GM19324 (cell line): ENCODE results near the gene SYTL3.

ENCODE experiments used
- ATAC-seq: cut with Tn5 transposase; IDR thresholded peaks from one replicate; pipeline ENCODE4 v1.9.1; 2021; ENCODE audit warnings: mild to moderate bottlenecking, moderate library complexity; ENCODE audit not compliant: unreplicated experiment, low FRiP score

Gene SYTL3

DNA sequence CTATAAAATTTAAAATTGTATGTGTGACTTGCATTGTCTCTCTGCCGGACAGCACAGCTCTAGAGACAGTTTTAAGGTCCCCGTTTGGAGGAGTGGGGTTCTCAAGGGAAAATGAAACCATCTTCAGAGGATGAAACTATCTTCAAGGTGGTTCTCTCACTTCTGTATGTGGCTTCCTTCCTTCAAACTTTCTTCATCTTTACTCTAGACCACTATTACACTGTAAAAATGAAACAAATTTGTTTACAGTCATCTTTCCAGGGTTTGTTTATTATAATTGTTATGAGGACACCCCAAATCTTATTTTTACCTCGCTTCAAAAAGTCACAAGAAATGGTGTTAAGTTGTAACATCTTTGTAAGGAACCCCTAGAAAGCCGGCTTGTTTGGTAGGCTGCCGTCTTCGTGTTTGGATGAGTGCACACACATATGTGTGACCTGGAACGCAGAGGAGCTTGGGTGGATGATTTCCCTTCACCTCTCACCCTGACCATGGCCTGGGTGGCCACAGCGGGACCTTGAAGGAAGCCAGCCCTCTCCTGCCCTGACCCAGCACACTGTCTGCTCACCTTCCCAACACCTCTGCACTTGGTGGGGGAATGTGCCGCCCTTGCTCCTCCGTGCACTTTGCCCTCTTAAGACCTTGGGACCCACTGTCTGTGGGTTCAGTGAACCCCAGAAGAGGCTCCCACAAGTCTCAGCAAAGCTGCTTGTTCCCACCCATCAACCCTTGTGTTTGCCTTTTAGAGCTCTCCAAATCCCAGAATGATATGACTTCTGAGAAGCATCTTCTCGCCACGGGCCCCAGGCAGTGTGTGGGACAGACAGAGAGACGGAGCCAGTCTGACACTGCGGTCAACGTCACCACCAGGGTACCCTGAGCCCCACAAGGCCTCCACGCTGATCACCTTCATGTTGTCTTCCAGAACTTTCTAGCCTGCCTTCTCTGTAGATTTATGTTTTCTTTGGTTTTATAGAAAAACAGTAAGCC is 67.8 kb downstream of the SYTL3 start:
- ATAC-seq = peak; percentile 49

DNA sequence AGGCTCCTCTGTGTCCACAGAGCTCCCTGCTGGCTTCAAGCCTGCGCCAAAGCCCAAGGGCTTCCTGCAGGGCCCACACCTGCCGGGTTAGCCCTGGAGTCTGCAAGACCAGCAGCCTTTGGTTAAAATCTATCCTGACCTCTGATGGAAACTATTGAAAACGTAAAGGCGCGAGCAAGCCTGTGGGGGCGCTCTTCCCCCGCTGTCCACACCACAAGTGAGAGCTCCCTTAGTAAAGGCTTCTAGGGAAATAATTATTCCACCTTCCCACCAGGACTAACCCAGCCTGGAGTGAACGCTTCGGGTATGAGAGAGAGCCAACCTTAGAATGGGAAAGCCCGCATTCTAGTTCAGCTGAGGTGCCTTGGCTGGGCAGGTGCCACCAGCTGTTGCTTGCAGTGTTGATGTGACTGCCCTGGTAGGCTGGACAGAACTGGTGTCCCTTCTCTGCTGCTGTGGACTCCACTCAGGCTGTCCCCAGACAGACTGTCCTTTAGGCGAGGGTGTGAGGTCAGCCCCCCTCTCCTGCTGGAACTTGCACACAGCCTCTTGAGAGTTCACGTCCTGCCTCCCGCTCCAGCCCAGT is 68.7 kb downstream of the SYTL3 start:
- ATAC-seq = no peak

DNA sequence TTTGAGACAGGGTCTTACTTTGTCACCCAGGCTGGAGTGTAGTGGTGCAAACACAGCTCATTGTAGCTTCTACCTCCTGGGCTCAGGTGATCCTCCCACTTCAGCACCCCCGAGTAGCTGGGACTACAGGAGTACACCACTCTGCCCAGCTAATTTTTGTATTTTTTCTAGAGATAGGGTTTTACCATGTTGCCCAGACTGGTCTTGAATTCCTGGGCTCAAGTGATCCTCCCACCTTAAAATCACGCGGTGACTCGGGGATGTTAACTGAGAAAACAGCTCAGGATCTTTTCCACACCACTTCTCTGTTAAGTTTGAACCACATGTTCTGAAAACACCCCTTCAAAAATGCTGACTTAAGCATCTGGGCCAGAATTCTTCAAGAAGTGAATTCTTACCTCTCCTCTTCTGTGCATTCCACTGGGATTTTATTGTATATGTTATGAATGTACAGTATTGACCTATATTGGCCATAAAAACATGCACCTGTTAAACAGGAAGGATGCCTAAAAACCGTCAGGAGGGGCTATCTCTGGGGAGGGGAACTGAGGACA is 72.4 kb downstream of the SYTL3 start:
- ATAC-seq = no peak

DNA sequence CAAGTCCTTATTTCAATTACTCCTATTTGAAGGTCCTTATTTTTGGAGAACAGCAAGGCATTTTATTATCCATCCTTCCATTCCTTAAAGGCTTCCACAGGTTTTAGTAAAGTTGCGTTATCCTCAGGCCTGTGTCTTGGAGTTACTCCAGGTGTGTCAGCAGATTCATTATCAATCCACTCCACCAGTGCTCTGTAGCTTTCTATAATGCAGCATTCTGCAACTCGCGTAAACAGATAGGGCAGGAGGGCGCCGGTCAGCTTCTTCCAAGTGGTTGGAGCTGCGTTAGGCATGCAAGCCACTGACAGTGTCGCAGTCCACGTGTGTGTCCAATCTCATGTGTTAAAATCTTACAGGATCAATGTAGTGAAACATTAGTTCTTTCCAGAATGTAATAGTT is 75.8 kb downstream of the SYTL3 start:
- no peak for ATAC-seq

DNA sequence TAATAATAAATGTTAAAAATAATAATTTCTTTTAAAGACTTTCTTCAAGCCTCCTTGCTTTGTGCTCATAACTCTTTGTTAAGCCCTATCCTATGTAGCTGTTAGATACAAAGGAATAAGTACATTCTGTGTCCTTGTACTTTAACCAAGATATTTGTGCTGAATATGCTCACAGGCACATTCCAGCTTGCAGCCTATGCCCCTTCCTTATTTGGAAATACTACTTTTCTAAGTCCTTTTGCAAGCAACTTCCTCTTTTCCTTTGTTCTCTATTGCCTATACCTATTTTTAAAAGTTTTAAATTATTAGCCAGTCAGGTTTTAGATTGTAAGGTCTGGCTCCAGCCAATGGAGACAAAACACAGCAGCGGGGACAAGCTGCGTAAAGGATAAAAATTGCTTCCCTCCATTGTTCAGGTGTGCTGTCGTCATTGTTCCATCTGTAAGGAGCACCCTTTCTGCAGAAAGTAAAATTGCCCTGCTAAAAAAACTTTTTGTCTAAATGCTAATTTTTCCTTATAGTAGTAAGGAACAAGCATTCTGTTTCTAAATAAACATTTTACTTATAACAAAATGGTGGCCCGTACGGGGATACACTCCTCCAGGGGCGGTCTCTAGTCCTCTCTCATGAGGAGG is 80.2 kb downstream of the SYTL3 start:
- ATAC-seq = no peak

DNA sequence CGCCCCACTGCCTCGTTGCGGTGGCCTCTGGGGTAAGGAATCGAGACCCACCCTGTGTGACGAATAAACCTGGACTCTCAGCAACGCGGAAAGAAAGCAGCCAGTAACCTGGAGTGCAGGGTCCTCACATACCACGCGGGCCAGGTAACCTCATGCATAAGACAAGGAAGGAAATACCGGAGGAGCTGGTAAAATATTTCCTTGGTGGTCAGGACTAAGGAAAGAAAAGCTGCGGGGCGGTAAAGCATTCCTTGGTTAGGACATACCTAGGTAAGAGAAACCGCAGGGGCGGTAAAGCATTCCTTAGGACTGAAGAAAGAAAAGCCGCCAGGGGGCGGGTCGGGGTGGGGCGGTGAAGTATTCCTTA is 80.7 kb downstream of the SYTL3 start:
- ATAC-seq = no peak

DNA sequence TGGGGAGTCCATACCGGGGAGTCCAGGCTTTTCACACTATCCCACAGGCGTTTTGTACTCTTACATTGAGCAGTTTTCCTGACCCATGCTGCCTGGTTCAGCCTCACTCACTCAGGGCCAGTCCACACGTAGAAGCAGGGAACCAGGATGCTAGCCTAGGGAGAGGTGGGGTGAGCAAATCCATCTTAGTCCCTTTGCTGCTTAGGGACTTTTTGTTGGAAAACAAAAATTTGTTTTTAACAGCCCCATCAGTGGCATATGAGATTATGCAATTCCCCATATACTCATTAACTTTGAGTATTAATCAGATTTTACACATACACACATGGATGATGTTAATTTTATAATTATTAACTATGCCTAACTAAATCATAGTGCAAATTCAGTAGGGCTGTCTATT is 85.2 kb downstream of the SYTL3 start:
- ATAC-seq = no peak

DNA sequence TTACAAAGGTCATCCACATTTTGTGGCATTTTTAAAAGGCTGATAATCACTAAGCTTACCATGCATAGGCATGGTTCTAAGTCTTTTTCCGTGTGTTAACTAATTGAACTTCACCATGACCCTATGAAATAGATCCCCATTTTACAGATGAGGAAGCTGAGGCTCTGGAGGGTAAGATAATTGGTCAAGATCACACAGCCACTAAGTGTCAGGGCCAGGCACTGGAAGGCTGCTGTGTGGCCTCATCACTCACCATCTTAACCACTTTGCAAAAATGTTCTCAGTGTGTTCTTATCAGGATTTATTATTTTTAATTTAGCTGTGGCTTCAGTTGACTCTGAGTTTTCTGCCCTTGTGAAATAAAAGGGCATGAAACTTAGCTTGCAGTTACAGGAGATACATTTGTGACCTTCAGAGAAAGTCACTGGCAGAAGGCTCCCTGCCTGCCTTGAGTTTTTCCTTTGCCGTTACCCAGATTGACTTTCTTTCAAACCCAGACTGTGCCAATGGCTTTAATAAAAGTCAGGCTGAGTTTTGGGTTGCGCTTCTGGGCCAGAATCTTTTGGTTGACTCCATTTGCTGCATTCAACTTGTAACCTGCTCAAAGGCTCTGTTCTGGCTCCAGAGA is 87.3 kb downstream of the SYTL3 start:
- no peak for ATAC-seq

DNA sequence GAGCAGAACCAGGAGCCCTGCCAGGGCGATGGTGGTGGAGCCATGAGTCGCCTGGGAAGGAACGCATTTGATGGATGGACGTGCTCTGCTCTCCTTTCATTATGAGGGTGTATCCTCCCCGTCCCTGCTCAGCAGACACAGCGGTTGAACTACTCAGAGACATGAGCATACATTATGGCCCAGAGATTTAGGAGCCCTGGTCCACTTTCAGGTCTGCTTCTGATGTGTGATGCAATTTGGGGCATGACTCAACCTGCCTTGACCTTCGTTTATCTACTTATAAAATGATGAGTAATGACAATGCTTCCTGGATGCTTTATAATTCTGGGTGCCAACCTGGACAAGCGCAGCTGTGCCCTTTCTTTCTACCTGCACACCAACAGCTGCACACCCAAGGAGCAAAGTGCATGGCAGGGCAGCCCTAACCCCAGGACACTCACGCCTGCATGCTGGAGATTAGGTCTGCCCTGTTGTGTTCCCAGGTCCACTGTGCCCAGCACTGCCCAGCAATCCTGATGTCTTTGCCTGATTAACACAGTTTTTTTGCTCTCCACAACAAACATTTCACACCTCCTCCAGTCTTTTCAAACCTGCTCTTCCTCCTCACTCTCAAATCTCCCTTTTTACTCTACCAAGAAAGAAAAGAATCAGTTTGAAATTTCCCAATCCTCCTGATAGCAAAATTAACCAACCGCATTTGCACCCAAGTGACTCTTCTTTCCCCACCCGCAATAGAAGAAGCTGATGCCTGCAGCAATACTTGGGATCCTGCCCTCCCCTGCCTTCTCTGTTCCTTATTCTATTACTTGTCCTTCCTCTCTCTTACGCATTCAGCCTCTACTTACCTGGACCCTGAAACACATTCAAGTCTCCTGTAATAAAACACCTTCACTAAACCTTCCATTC is 88.1 kb downstream of the SYTL3 start:
- no peak for ATAC-seq

DNA sequence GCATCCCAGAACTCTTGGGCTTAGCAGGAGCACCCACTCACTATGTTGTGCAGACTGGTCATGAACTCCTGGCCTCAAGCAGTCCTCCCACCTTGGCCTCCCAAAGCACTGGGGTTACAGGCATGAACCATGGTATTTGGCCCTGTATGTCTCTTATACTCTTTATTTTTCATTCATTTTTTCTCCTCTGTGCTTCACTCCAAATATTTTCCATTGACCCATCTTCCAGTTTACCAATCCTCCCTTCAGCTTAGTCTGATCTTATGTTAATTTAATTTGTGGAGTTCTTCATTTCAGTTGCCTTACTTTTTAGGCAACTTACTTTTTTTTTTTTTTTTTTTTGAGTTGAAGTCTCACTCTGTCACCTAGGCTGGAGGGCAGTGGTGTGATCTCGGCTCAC is 89.8 kb downstream of the SYTL3 start:
- no peak for ATAC-seq

DNA sequence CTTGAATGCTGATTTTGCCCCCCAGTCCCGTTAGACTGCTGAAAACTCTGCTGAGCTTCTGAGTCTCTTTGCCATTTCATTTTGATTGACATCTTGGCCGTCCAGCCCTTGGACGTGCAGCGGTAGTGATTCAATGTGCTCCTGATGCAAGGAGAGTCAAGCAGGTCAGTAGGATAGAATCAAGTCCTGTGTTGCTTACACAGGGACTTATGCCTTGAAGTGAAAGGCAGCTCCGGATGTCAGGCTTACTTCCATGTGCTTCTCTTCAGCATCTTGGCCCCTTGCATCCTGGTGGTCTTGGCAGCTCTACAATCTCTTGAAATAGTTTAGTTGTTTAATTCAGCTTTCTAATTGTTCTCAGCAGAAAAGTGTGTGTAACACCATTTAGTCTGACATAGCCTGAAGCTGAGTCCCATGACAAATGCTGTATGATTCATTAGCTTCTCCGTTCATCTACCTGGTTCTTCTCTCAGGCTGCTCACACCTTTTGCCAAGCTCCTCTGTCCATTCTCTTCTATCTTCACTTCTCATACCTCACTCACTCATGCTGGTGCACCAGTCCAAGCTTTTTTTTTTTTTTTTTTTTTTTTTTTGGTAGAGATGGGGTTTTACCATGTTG is 93.3 kb downstream of the SYTL3 start:
- ATAC-seq = no peak

DNA sequence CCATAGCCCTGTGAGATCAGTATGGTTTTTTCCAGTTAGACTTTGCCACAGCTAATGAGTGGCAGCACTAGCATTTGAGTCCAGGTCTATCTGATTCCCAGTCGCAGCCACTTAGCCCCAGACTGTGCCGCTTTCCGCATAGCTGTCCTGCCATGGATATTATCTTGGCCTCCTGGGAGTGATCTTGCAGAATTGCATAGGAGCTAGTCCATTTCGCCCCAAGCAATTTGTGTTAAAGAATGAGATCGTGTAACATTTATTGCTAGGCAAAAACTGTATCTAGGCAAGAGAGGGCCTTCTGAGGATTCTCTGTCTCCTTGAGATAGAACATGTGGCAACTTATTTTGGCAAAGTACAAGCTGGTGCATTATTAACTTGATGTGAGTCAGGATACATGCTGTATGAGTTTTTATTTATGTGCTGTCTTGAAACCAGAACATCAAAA is 95.2 kb downstream of the SYTL3 start:
- ATAC-seq = no peak

DNA sequence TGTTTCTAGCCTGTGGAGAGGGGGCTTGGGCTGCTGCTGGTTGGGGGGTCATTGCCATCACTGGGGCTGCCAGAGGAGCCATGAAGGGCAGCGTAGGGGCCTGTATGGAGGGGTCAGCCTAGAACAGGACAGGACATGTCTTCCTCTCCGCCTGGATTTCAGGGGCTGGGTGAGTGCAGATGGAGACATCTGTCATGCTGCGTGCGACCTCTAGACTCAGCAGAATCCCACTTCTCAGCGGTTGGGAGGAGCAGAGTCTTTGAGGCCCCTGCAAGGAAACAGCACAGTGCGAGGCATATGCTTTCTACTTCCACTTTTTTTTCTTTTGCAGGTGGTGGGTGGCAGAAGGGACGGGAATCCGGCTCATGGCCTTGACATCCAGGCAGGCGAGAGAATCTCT is 101.4 kb downstream of the SYTL3 start:
- ATAC-seq = no peak

DNA sequence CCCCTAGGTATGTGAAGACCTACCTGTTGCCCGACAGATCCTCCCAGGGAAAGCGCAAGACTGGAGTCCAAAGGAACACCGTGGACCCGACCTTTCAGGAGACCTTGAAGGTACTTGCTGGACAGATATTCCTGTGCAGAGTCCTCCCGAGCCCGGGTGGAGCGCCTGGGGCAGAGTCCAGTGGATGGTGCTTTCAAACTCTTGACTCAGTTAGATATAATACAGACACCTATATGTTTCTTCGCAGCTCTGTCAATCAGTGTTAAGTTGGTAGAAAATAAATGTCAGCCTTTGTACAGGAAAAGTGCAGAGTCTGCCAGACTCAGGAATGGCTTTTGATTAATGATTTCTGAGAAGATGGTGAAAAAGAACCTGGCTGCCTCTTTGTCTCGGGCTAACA is 102.1 kb downstream of the SYTL3 start:
- ATAC-seq = no peak

DNA sequence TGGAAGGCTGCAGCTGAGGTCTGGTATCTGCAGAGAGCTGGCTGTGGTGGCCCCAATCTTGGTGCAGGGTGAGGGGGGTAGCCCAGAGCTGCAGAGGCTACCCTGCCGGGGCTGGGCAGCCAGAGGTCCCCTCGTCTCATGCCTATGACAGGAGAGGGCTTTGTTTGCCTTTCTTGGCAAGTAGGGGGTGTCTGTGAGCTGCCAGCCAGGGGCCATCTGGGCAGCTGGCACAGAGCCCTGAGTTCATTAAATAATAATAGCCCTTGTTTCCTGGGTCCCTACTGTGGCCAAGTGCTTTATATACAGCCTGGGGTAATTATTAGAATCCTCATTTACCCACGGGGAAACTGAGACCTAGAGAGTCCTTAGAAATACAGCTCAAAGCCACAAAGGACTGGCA is 102.8 kb downstream of the SYTL3 start:
- no peak for ATAC-seq

DNA sequence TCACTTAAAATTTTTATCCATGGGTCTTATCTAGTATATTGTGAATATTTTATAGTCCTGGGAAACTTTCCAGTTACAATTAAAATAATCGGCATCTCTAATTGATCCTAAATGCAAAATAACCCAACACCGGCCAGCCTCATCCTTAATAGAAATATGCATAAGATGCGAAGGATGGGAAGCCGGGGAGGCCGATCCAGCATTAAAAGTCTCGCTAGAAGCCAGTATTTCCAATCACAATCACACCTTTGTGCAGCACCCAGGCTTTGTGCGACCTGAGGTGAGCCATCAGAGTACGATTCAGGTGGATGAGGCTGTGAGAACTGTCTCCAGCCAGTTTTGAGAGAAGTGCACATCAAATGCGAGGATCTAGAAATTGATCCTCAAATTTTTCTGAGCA is 104.0 kb downstream of the SYTL3 start:
- ATAC-seq = no peak

DNA sequence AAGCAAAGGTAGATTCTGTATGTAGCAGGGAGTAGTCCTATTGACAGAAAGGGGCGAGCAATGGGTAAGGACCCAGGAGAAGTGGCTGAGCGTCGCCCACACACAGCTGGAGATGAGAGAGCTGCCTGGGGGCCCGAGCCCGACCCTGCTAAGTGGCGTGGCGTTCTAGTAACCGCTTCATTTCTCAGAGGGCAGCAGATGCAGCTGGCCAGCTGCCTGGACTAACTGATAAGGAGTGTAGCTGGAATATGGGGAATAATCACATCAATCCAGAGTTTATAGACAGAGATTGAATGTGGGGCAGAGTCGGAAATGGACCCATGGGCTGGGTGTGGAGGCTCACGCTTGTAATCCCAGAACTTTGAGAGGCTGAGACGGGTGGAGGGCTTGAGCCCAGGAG is 104.9 kb downstream of the SYTL3 start:
- ATAC-seq = no peak

DNA sequence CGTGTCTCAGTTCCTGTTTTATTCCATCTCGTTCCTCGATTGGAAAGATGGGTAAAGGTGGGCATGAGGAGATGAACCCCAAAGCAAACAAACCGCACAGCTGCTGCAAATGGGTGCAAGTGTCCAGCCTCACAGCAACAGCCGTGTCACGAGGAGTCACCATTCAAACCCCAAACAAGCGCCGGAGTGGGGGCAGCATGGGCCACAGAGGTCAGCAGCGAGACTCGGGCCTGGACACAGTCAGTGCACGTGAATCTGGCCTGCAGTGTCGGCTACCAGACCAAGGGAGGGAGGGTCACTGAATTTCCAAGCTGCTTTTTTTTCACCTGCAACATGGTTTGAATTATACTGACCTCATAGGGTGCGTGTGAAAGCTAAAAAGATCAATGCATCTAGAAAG is 105.8 kb downstream of the SYTL3 start:
- no peak for ATAC-seq

DNA sequence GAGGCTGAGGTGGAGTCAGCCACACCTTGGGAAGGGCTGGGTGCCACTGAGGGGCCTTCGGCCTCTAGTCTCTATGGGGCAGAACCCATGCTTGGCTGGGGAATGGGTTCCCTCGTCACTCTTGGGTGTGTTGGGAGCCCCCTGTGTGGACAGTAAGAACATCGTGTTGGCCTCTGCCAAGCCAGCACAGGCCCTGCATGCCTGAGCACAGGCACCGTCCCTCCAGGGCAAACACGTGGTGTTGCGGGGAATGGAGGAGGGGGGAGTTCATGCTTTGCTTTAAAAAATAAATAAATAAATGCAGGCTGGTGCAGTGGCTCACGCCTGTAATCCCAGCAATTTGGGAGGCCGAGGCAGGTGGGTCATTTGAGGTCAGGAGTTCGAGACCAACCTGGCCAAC is 106.3 kb downstream of the SYTL3 start:
- ATAC-seq = no peak
